SK-N-SH (cell line): ENCODE data around the gene EDARADD. TPM values are rescaled to one million over a fixed set of nuclear protein-coding genes. Genes with fewer than 3 reads are reported as not detected.

Experiments used
- CTCF ChIA-PET: fragments of 300-600, 350-600 bp; formaldehyde crosslinking; extraction: SDS; loops from one replicate; lab custom pipeline; 2021; lab: Yijun Ruan, JAX
- POLR2A ChIA-PET: fragments of 350-600 bp; sonication (Branson Sonifier 250); formaldehyde crosslinking; extraction: SDS; loops from one replicate; lab custom pipeline; 2020; ENCODE audit warnings: antibody characterized with exemption, inconsistent platforms; lab: Yijun Ruan, JAX
- DNase-seq: peaks from one replicate; pipeline ENCODE4 v3.0.0; 2012
- H2AFZ ChIP-seq: fragments of 200-600 bp; sonication (generic); 2 replicates; pipeline ENCODE4 v1.8.1; 2016; ENCODE audit warnings: antibody characterized with exemption, mild to moderate bottlenecking, low read depth
- H3F3A ChIP-seq: fragments of 200-600 bp; sonication (generic); replicated peaks from 2 replicates; pipeline ENCODE3; 2016; ENCODE audit warnings: antibody characterized with exemption, mild to moderate bottlenecking; ENCODE audit not compliant: insufficient read depth
- H3K27ac ChIP-seq, 2 experiments: fragments of 200-500 bp in 1 of 2; fragments of 200-600 bp in 1 of 2; sonication (Bioruptor generic) in 1 of 2; sonication (generic), shearing (Covaris generic) in 1 of 2; 2 replicates each; pipeline versions ENCODE4 v1.5.1 to v1.6.1; 2014 to 2016; ENCODE audit warnings: low read depth in 2 of 2, inconsistent platforms in 1 of 2, low read length in 1 of 2, mild to moderate bottlenecking in 1 of 2, mixed read lengths in 1 of 2
- H3K27me3 ChIP-seq: fragments of 200-600 bp; sonication (generic), shearing (Covaris generic); 2 replicates; pipeline ENCODE4 v1.6.1; 2016; ENCODE audit warnings: mixed run types; ENCODE audit not compliant: insufficient read depth
- H3K36me3 ChIP-seq, 2 experiments: fragments of 200-500 bp in 1 of 2; fragments of 200-600 bp in 1 of 2; sonication (Bioruptor generic) in 1 of 2; sonication (generic) in 1 of 2; replicated peaks in 1 of 2; 2 replicates each; pipeline versions ENCODE3 to v1.5.1; 2014 to 2016; ENCODE audit warnings: low read length in 1 of 2, mild to moderate bottlenecking in 1 of 2; ENCODE audit not compliant: insufficient read depth in 2 of 2, control insufficient read depth in 1 of 2
- H3K4me1 ChIP-seq, 2 experiments: fragments of 200-500 bp in 1 of 2; fragments of 200-600 bp in 1 of 2; sonication (Bioruptor generic) in 1 of 2; sonication (generic), shearing (Covaris generic) in 1 of 2; 2 replicates each; pipeline versions ENCODE4 v1.5.1 to v1.6.1; 2014 to 2016; ENCODE audit warnings: low read depth in 1 of 2, low read length in 1 of 2, mixed run types in 1 of 2; ENCODE audit not compliant: insufficient read depth in 2 of 2, control insufficient read depth in 1 of 2
- H3K4me2 ChIP-seq: fragments of 200-600 bp; sonication (generic), shearing (Covaris generic); 2 replicates; pipeline ENCODE4 v1.6.1; 2017; ENCODE audit warnings: mixed run types
- H3K4me3 ChIP-seq, 2 experiments: fragments of 200-500 bp in 1 of 2; fragments of 200-600 bp in 1 of 2; sonication (Bioruptor generic) in 1 of 2; sonication (generic), shearing (Covaris generic) in 1 of 2; 2 replicates each; pipeline versions ENCODE4 v1.5.1 to v1.8.1; 2014 to 2016; ENCODE audit warnings: low read depth in 2 of 2, inconsistent platforms in 1 of 2, low read length in 1 of 2, mild to moderate bottlenecking in 1 of 2, mixed read lengths in 1 of 2, moderate library complexity in 1 of 2
- H3K79me2 ChIP-seq: fragments of 200-600 bp; sonication (generic); 2 replicates; pipeline ENCODE4 v1.8.1; 2017; ENCODE audit warnings: mild to moderate bottlenecking; ENCODE audit not compliant: insufficient read depth
- H3K9ac ChIP-seq: fragments of 200-600 bp; sonication (generic); 2 replicates; pipeline ENCODE4 v1.6.1; 2017; ENCODE audit warnings: mixed run types
- H3K9me2 ChIP-seq: fragments of 200-600 bp; sonication (generic); 2 replicates; pipeline ENCODE4 v1.6.1; 2017; ENCODE audit warnings: mixed run types
- H3K9me3 ChIP-seq: fragments of 200-600 bp; sonication (generic); 2 replicates; pipeline ENCODE4 v1.6.1; 2017; ENCODE audit warnings: mixed run types, mild to moderate bottlenecking, moderate library complexity
- H4K20me1 ChIP-seq: fragments of 200-600 bp; sonication (generic); 2 replicates; pipeline ENCODE4 v1.6.1; 2017; ENCODE audit warnings: mild to moderate bottlenecking, mixed run types; ENCODE audit not compliant: insufficient read depth
- CHD2 ChIP-seq: fragments of 150-350 bp; IDR thresholded peaks from 2 replicates; pipeline ENCODE4 v1.6.1; 2018; ENCODE audit warnings: low read length; ENCODE audit not compliant: partially characterized antibody
- EP300 ChIP-seq, 2 experiments: IDR thresholded peaks; 2 replicates each; pipeline versions ENCODE4 v1.4.0 to v1.6.1; 2012; ENCODE audit warnings: borderline replicate concordance in 1 of 2, low read depth in 1 of 2, low read length in 1 of 2
- FOSL2 ChIP-seq: IDR thresholded peaks from 2 replicates; pipeline ENCODE4 v1.4.0; 2012; ENCODE audit warnings: low read depth, mild to moderate bottlenecking, moderate library complexity, borderline replicate concordance
- GABPA ChIP-seq: IDR thresholded peaks from 2 replicates; pipeline ENCODE4 v1.4.0; 2012; ENCODE audit warnings: low read depth, mild to moderate bottlenecking
- JUND ChIP-seq: IDR thresholded peaks from 2 replicates; pipeline ENCODE4 v1.4.0; 2012
- NRF1 ChIP-seq: IDR thresholded peaks from 2 replicates; pipeline ENCODE4 v1.6.1; 2012; ENCODE audit warnings: low read depth, mild to moderate bottlenecking, low read length
- SIN3A ChIP-seq: IDR thresholded peaks from 2 replicates; pipeline ENCODE4 v1.6.1; 2012; ENCODE audit warnings: low read depth, mild to moderate bottlenecking, low read length, moderate library complexity, borderline replicate concordance
- TAF1 ChIP-seq: IDR thresholded peaks from 2 replicates; pipeline ENCODE4 v1.6.1; 2012; ENCODE audit warnings: low read depth, mild to moderate bottlenecking, low read length, moderate library complexity, borderline replicate concordance
- TEAD4 ChIP-seq: IDR thresholded peaks from 2 replicates; pipeline ENCODE4 v1.4.0; 2012; ENCODE audit warnings: mild to moderate bottlenecking, borderline replicate concordance; ENCODE audit not compliant: insufficient read depth
- WGBS: methylation state at CpG from one replicate; pipeline ENCODE4 v1.1.6; 2017; ENCODE audit warnings: low lambda C conversion rate; 5-methylcytosine and 5-hydroxymethylcytosine counted together
- polyA plus RNA-seq, 3 experiments: library from polyadenylated mRNA; depleted of rRNA; stranded (reverse); fragments of >200 nt; gene quantifications; 2 replicates each; pipeline ENCODE4 v1.2.3, GENCODE V29; 2012
- TF ChIP-seq, protein P1 (sequence below): IDR thresholded peaks from 2 replicates; pipeline ENCODE4 v1.4.0; 2012; ENCODE audit warnings: low read depth
- TF ChIP-seq, protein P2 (sequence below): IDR thresholded peaks from 2 replicates; pipeline ENCODE4 v1.4.0; 2012; ENCODE audit warnings: low read depth, borderline replicate concordance
- TF ChIP-seq, protein P3 (sequence below): fragments of 200-600 bp; sonication (generic); IDR thresholded peaks from 2 replicates; pipeline ENCODE4 v1.6.1; 2017; ENCODE audit warnings: antibody characterized with exemption, mild to moderate bottlenecking, moderate library complexity
- TF ChIP-seq, protein P4 (sequence below): IDR thresholded peaks from 2 replicates; pipeline ENCODE4 v1.6.1; 2012; ENCODE audit warnings: mild to moderate bottlenecking, low read depth, low read length, moderate library complexity

Gene EDARADD
- polyA plus RNA-seq, 1 of the 3 experiments (the other 2 are of a cell fraction): not detected

DNA sequence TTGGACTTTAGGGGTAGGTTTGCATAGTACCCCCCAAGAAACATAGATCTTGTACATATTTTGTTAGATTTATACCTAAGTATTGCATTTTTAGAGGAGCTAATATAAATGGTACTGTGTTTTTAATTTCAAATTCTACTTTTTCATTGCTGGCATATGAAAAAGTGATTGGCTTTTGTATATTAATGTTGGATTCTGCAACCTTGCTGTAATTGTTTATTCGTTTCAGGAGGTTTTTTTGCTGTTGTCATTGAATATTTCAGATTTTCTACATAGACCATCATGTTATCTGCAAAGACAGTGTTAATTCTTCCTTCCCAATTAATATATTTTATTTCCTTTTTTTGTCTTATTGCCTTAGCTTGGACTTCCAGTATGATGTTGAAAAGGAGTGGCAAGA lies 23.0 kb upstream of the EDARADD start:
- Histone ChIP-seq H3K79me2 (no peaks in the 10 kb centered on the region), H2AFZ (no peak overlapping the region), H3K9ac (no peak overlapping the region), H3K4me1 (no peaks in the 10 kb centered on the region), H4K20me1 (no peaks in the 10 kb centered on the region), H3K9me3 (no peaks in the 10 kb centered on the region), H3K36me3 (no peaks in the 10 kb centered on the region), H3K4me2 (no peak overlapping the region), H3K9me2 (no peaks in the 10 kb centered on the region), H3K4me3 (no peak overlapping the region), H3F3A (no peaks in the 10 kb centered on the region), H3K27ac (no peak overlapping the region), H3K27me3 (no peaks in the 10 kb centered on the region)
- POLR2A ChIA-PET: no interaction called here
- TF ChIP-seq SIN3A: no peak
- TF ChIP-seq JUND: no peak
- TF ChIP-seq TEAD4: no peak
- no peak for TF ChIP-seq NRF1
- TF ChIP-seq, protein P1, sequence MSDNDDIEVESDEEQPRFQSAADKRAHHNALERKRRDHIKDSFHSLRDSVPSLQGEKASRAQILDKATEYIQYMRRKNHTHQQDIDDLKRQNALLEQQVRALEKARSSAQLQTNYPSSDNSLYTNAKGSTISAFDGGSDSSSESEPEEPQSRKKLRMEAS: no peak
- no peak for TF ChIP-seq TAF1
- TF ChIP-seq, protein P2, sequence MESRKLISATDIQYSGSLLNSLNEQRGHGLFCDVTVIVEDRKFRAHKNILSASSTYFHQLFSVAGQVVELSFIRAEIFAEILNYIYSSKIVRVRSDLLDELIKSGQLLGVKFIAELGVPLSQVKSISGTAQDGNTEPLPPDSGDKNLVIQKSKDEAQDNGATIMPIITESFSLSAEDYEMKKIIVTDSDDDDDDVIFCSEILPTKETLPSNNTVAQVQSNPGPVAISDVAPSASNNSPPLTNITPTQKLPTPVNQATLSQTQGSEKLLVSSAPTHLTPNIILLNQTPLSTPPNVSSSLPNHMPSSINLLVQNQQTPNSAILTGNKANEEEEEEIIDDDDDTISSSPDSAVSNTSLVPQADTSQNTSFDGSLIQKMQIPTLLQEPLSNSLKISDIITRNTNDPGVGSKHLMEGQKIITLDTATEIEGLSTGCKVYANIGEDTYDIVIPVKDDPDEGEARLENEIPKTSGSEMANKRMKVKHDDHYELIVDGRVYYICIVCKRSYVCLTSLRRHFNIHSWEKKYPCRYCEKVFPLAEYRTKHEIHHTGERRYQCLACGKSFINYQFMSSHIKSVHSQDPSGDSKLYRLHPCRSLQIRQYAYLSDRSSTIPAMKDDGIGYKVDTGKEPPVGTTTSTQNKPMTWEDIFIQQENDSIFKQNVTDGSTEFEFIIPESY: no peak
- TF ChIP-seq, protein P3, sequence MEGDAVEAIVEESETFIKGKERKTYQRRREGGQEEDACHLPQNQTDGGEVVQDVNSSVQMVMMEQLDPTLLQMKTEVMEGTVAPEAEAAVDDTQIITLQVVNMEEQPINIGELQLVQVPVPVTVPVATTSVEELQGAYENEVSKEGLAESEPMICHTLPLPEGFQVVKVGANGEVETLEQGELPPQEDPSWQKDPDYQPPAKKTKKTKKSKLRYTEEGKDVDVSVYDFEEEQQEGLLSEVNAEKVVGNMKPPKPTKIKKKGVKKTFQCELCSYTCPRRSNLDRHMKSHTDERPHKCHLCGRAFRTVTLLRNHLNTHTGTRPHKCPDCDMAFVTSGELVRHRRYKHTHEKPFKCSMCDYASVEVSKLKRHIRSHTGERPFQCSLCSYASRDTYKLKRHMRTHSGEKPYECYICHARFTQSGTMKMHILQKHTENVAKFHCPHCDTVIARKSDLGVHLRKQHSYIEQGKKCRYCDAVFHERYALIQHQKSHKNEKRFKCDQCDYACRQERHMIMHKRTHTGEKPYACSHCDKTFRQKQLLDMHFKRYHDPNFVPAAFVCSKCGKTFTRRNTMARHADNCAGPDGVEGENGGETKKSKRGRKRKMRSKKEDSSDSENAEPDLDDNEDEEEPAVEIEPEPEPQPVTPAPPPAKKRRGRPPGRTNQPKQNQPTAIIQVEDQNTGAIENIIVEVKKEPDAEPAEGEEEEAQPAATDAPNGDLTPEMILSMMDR: no peak
- TF ChIP-seq, protein P4, sequence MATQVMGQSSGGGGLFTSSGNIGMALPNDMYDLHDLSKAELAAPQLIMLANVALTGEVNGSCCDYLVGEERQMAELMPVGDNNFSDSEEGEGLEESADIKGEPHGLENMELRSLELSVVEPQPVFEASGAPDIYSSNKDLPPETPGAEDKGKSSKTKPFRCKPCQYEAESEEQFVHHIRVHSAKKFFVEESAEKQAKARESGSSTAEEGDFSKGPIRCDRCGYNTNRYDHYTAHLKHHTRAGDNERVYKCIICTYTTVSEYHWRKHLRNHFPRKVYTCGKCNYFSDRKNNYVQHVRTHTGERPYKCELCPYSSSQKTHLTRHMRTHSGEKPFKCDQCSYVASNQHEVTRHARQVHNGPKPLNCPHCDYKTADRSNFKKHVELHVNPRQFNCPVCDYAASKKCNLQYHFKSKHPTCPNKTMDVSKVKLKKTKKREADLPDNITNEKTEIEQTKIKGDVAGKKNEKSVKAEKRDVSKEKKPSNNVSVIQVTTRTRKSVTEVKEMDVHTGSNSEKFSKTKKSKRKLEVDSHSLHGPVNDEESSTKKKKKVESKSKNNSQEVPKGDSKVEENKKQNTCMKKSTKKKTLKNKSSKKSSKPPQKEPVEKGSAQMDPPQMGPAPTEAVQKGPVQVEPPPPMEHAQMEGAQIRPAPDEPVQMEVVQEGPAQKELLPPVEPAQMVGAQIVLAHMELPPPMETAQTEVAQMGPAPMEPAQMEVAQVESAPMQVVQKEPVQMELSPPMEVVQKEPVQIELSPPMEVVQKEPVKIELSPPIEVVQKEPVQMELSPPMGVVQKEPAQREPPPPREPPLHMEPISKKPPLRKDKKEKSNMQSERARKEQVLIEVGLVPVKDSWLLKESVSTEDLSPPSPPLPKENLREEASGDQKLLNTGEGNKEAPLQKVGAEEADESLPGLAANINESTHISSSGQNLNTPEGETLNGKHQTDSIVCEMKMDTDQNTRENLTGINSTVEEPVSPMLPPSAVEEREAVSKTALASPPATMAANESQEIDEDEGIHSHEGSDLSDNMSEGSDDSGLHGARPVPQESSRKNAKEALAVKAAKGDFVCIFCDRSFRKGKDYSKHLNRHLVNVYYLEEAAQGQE: no peak
- TF ChIP-seq CHD2: no peak
- no peak for TF ChIP-seq FOSL2
- TF ChIP-seq GABPA: no peak
- TF ChIP-seq EP300 (IDR thresholded peaks at IDR 0.05; ENCODE audit: borderline replicate concordance in 1 of 2, low read depth in 1 of 2, low read length in 1 of 2): no peak
- WGBS: 2% methylated on average over 1 of the region's 1 CpG
- CTCF ChIA-PET: no interaction called here
- no peak for DNase-seq
